NCI-H748 (cell line): ENCODE results near the gene ZNF827.

Experiments used
- DNase-seq: peaks from one replicate; lab custom pipeline; 2025; ENCODE audit not compliant: unreplicated experiment; lab: John Stamatoyannopoulos, UW

ZNF827 gene

DNA sequence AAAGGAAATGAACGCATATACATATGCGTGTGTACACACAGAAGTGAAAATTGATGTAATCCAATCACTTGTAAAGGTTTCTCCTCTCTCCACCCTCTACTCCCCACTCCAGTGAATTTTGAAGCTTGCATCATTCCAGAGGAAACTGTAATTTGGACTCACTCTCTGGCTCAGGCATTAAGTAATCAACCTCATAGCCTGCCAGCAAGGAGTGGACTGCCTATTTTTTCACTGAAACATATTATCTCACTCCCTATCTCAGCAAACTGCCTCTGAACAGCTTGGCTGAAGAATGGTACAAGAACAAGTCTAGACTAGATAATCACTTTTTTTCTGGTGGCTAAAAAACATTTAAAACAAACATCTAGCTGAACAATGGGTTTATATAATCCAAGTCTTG, 134.5 kb downstream of the ZNF827 start:
- DNase-seq = no peak

DNA sequence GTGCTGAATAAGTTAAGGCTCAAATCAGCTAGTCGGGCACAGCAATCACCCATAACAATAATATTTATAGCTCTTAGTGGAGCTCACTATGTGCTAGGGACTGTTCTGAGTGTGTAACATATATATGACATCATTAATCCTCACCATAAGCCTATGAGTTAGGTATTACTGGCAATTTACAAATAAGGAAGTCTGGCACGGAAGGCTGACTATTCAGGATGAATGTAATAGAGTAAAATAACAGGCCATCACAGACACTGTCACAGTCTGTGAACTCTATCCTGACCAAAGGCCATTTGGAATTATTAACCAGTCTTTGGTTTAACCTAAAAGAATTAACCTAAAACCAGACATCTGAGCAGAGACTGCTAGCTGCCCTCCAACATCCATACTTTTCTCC, 139.4 kb downstream of the ZNF827 start:
- no peak for DNase-seq

DNA sequence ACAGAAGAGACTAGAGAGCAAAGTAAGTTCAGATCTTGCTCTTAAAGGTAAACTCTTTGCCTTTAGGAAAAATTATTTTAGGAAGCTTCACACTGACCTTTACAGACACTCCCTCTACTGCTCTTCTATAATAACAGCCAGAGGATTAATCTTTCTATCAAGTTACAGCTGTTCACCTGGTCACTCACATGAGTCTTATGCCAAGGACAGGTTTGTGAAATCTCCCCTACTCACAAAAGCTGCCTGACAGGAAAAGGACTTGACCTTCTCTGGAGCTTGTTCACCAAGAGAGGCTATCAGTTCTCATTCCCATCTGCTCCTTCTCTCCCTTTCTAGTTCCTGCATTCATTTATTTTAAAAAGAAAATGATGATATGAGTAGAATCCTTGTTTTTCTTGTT, 141.3 kb downstream of the ZNF827 start:
- DNase-seq = no peak

DNA sequence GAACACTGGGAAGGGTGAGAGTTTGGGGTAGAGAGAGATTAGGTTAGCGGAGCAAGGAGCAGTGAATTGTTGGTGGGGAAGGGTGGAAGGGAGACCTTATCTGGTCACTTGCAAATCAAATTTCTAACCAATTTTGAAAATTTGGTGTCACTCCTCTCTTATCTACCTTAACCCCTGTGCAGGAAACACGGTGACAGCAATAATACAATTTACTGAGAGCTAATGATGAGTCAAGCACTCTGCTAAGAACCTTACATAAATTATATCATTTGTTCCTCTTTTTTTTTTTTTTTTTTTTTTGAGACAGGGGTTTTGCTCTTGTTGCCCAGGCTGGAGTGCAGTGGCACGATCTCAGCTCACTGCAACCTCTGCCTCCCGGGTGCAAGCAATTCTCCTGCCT, 142.3 kb downstream of the ZNF827 start:
- DNase-seq = no peak

DNA sequence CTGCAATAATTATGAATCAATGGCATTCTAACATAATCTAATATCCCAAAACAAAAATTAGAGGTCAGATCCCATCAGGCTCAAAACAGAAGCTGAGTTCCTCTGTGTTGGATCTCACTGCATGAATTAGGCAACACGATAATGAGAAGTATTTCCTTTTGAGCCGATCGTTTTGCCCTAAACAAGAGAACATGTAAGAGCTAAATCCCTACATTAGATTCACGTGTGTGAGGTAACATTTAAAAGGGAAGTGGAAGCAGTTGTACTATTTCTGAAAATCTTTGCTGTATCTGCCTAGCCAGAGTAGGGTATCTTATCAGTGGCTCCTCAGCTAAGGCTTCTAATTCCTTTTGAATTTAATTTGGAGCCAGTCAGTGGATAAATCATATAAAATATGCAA, 143.1 kb downstream of the ZNF827 start:
- DNase-seq = no peak

DNA sequence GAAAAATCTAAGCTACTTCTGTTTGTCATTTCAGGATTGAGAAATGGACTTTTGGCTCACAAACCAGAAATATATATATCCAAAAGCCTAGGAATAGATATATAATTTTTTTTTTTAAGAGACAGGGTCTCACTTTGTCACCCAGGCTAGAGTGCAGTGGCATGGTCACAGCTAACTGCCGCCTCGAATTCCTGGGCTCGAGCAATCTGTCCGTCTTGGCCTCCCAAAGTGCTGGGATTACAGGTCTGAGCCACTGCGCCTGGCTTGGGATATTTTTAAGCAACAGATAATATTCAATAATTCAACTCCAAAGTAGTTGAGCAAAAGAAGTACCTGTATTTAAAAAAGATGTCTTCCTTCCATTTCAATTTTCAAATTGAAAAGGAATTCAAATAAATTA, 146.2 kb downstream of the ZNF827 start:
- no peak for DNase-seq

DNA sequence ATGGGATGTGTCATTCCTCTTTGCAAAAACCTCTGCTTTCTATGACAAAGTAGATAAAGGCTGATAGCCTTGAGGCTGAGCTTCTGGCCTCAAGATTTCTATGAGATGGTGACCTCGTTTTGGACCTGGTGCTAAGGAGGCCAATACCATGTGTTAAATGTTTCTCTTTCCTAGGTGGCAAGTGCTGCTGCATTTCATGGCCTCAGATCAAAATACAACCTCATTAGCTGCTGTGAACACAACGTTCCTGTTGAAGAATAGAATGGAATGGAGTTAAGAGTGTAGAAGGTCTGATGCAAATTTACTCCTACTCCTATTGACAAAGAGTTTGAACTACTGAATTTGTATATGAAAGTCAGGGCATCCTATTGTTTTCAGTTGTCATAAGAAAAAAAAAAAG, 146.6 kb downstream of the ZNF827 start:
- DNase-seq = no peak

DNA sequence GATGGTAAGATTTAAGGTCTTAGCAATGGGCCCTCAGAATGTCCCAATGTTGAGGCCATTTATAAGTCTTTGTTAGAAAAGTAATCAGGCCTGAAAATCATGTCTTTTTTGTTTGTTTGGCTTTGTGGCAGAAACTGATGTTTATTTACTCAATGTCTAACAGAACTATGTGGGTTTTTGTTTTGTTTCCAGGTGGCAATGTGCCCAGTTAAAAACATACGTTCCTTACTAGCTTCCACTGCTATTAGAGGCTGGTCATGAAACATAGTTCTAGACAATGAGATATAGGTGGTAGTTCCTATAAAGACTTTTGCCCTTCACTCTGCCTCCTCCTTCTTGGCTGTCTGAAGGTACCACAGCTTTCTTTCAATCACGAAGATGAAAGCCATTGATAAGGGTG, 149.9 kb downstream of the ZNF827 start:
- peak; percentile 25 for DNase-seq

DNA sequence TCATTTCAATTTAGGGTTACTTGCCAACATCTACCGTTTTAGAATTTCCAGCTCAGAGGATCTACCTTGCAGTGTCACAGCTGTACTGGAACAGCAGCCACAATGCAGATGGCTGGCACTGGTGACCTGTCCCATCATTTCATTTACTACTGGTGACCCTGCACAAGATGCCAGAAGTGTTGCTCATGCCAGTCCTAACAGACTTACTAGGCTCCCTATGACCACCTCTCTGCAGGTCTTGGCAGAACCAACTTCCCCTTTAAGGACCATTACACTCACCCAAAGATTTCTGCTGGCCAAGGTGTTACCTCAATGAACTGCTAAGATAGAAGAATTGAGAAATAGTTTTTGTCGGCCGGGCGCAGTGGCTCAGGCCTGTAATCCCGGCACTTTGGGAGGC, 151.8 kb downstream of the ZNF827 start:
- no peak for DNase-seq

DNA sequence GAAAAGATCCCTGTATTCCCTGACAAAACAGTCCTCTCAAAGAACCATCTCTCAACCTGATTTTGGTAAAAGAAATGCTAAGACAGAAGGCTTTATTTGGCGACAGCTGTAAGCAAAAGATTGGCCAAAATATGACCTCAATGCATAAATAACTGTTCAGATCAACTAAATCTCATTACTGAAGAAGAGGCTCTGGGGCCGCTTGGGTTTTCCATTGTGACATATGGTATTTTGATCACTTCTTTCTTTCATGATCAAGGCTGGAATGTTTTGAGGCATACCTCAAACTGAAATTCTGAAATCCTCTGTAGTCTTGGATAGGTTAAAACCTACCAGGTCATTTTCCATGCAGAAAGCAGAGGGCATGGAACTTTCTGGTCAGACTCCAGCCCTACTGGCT, 152.4 kb downstream of the ZNF827 start:
- no peak for DNase-seq

DNA sequence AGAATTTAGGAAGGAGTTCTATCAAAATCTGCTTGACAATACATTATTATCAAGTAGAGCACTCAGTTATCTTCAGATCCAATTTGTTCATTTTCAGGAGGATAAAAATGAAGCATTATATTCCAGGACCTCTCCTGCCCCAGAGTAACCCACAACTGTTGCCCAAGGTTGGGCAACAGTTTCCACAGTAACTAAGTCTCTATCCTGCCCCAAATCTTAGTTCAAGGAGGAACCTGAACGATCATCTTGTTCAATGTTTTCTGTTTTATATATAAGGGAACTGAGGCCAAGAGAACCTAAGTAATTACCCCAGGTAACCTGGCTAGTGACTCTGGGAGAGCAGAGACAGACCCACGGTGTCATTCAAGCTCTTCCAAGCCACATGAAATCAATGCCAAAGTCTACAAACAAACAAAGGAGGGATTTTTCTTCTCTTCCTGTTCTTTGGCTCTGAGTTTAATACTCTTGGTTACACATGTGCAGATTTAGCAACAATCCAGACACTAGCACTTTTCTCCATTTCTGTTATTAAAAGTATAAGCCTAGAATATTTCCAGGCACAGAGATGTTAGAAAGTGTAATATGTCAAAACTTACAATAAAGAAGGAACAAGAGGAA, 153.1 kb downstream of the ZNF827 start:
- no peak for DNase-seq

DNA sequence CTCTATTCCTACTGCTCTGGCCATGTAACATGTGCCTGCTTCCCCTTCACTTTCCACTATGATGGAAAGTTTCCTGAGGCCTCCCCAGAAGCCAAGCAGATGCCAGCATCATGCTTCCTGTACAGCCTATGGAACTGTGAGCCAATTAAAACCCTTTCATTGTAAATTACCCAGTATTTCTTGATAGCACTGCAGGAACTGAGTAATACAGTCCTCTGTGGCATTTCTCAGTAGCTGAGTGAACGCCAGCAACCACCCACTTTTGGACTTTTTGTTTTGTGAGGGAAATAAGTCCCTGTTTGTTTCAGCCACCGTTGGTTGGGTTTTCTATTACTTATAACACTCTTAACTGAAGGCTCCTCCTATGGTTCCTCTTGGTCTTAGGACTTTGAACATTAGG, 154.6 kb downstream of the ZNF827 start:
- DNase-seq = no peak

DNA sequence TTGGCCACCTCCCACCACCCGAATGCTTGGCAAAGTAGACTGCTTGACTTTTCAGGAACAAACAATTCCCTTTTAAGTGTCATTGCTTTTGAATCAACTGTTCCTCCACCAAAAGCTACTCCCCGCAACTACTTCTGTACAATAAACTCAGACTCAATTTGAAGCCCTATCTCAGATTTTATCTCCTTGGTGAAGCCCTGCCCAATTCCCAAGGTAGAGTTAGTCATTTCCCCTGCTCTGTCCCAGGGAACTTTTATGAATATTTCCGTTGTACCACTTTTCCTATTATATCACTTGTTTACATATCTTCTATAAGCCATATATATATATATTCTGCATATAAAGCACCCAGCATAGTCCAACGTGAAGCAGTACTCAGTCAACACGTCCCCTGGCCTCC, 155.9 kb downstream of the ZNF827 start:
- no peak for DNase-seq

DNA sequence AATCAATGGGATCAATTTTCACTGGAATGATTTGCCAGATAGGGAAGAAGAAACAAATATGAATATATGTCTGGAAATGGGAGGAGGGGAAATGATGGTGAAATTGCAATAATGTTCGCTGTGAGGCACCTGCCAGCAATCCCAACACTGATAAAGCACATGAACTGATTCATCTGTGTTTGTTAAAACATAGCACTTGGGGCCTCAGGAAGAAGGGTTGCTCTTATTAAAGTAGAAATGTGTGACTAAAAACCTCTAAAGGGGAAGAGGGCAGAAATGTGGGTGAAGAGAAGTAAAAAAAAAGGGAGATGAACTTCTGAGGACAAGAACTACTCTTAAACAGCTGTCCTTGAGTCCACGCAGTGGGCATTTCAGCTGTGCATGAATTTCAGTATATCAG, 157.3 kb downstream of the ZNF827 start:
- no peak for DNase-seq

DNA sequence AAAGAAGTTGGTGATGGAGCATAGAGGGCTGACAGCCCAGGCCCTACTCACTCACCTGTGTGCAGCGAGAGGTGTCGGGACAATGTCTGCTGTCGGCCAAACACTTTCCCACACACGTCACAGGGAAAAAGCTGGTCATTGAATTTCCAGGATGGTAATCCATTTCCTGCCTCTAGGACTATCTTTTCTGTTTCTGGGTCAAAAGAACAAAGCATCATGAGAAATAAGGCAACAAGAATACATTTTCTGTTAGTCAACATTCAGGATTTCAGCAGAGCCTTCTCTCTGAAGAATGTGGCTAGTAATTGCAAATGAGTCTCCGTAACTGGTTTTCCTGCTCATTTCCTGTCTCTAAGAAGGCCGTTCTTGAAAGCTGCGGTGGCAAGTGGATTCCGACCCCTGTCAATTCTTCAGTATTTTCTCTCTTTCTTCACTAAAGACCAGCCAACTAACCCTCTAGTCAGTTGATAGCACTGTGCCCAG, 159.3 kb downstream of the ZNF827 start:
- DNase-seq = no peak

DNA sequence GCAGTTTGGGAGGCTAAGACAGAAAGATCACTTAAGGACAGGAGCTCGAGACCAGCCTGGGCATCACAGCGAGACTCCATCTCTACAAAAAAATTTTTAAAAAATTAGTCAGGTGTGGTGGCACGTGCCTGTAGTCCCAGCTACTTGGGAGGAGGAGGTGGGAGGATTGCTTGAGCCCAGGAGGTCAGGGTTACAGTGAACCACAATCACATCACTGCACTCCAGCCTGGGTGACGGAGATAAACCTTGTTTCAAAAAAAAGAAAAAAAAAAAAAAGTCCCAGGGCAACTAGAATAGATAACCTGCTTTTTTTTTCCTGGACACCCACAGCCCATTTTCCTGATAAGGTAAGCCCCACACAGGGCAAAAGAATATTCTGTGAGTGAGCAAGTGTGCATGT, 162.4 kb downstream of the ZNF827 start:
- DNase-seq = no peak

DNA sequence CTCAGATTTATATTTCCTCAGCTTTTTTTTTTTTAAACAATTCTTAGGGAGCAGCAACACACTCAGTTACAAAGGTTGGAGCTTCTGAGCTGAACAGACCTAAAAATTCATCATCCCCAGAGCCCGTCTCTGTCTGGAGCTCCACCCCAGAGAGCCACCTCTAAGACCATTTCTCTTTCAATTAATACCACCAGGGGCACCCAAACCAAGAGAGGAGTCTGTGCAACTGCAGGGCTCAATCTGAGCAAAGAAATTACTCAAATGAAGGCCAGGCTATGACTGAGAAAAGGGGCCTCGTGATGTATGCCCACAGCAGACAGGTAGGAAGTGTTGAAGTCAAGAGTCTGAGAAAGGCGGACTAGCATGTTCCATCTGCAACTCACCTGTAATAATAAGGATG, 163.2 kb downstream of the ZNF827 start:
- DNase-seq = no peak

DNA sequence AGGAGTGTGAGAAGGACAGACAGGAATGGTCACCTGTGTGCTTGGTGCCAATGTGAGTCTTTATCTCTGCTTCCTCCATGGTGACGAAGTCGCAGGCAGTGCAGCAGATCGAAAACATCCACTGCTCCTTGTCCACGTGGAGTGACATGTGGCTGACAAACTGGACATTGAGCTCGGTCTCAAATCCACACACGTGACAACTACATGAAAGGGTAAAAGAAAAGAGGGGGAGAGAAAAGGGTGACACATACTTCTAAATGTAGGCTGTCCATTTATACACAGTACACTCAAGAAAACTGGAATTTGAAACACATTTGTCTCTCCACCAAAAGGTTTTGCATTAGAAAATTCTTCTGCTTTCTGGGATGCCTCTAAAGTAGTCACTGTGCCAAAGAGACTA, 164.2 kb downstream of the ZNF827 start:
- DNase-seq = no peak

DNA sequence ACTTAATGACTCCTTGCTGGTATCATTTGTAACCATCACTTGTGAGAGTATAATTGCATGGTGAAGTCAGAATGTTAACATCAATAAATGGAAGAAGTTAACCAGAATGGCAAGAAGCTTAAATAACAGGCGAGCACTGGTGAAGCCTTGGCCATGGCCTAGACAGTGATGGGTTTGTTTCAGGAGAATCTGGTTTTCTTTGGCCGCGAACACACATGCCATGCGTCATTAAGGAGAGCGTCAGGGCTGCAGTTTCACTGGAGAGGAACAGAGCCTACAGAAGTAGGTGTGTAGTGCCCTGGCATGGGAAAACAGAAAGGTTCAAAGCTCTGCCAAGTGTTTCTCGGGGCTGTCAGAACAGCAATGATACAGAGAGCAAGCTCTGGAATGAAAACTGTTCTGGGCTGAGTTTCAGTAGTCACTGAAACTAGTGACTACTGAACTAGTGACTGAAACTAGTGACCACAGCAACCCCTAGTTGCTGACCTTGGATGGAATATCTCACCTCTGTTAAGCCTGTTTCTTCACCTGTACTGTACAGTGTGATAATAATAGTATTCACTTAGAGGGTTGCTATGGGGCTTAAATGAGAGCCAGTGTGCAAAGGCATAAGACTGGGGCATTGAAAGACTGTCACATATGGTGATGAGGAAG, 164.9 kb downstream of the ZNF827 start:
- DNase-seq = no peak

DNA sequence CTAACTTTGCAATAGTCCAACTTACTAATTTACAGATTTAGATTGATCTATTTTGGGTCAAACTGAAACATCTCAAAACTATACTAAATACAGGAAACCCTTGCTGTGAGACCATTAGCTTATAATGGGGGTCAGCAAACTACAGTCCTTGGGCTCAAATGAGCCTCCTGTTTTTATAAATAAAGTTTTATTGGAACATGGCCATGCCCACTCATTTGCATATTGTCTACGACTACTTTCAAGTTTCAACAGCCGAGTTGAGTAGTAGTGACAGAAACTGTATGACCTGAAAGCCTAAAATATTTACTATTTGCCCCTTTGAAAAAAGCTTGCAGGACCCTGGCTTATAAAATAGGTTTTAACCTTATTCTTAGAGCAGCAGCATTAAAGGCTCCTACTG, 166.3 kb downstream of the ZNF827 start:
- DNase-seq = no peak

DNA sequence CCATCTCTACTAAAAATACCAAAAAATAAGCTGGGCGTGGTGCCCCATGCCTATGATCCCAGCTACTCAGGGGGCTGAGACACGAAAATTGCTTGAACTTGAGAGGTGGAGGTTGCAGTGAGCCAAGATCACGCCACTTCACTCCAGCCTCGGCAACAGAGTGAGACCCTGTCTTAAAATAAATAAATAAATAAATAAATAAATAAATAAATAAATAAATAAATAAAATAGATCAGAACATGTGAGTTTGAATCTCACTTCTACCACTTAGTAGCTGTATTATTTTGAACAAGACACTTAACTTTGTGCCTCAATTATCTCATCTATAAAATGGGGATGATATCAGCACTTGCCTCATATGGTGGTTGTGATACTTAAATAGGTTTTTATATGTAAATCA, 168.5 kb downstream of the ZNF827 start:
- DNase-seq = no peak

DNA sequence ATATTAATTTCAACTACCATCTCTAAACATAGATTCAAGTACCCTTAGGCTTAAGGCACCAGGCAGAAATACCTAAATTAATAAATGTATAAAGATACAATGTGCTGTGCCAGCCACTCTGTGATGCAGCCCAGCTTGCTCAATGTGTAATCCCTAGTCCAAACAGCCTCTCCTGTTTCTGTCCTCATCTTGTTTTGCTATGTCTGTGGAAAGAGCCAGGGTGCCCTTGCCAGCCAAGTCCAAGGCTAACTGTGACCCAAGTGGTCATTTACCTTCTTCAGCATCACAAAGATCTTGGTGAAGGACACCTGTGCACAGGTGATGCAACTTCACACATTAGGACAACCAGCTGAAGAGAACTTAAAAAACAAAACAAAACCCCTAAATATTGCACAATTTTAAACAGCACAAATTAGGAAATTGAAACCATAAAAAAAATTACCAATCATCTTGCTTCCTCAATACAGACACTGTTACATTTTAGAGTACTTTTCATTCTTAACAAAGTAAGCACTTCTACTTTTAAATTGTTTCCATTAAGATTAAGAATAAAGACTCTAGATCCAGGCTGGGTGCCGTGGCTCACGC, 169.1 kb downstream of the ZNF827 start:
- no peak for DNase-seq

DNA sequence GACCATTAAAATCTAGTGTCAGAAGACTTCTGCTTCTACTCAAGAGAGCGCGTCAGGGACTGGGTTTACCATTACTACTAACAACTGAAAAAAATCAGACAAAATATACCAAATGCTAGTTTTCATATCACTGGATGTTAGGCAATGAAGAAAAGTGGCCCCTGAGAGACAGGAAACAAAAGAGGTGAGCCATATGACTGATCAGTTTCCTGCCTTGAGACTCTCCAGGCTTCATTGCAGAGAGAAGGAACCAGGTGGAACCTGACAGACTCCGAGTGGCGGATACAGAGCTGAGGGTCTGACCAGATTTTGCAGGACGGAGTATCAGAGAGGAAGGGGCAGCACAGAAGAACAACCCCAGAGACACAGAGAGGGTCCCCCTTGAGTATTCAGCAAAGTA, 172.3 kb downstream of the ZNF827 start:
- DNase-seq = no peak
